Natural killer cell (primary cell): ENCODE measurements around the gene PHF19. TPM values are rescaled to one million over a fixed set of nuclear protein-coding genes. Genes with fewer than 3 reads are reported as not detected.

Experiments
- ATAC-seq, 3 donors: fragments of 150-1000 bp in 2 of 3; fragments of 200-7000 bp in 1 of 3; cut with Tn5 transposase; 1 replicate in 1 of 3; 2 replicates in 2 of 3; pipeline ENCODE4 v1.10.0; 2021; ENCODE audit warnings: mild to moderate bottlenecking in 2 of 3, moderate library complexity in 2 of 3
- DNase-seq, 2 donors: peaks; one replicate each; pipeline versions ENCODE4 v3.0.0 to v3.0.0-alpha.2; 2013 to 2021; ENCODE audit warnings: mixed read lengths in 1 of 2
- H3K27ac ChIP-seq: one replicate; pipeline ENCODE4 v1.5.1; 2013; ENCODE audit warnings: mild to moderate bottlenecking, low read length
- H3K27me3 ChIP-seq: one replicate; pipeline ENCODE4 v1.6.1; 2013; ENCODE audit warnings: low read length; ENCODE audit not compliant: control insufficient read depth, insufficient read depth
- H3K36me3 ChIP-seq: one replicate; pipeline ENCODE4 v1.6.1; 2013; ENCODE audit warnings: low read length; ENCODE audit not compliant: control insufficient read depth, insufficient read depth
- H3K4me1 ChIP-seq: one replicate; pipeline ENCODE4 v1.6.1; 2013; ENCODE audit warnings: low read length; ENCODE audit not compliant: control insufficient read depth, insufficient read depth
- H3K4me3 ChIP-seq: one replicate; pipeline ENCODE4 v1.5.1; 2013; ENCODE audit warnings: low read length
- H3K9me3 ChIP-seq: one replicate; pipeline ENCODE4 v1.6.1; 2013; ENCODE audit warnings: low read length; ENCODE audit not compliant: control insufficient read depth, insufficient read depth
- H3K27ac Mint-ChIP-seq, 2 donors: one replicate each; pipeline ENCODE4 v1.8.0; 2022; ENCODE audit warnings: mild to moderate bottlenecking in 2 of 2, mixed read lengths in 2 of 2, moderate library complexity in 1 of 2
- H3K27me3 Mint-ChIP-seq, 2 donors: one replicate each; pipeline ENCODE4 v1.8.0; 2022; ENCODE audit warnings: low read depth in 2 of 2, mixed read lengths in 2 of 2
- H3K36me3 Mint-ChIP-seq: one replicate; pipeline ENCODE4 v1.8.0; 2022; ENCODE audit warnings: mixed read lengths
- H3K4me1 Mint-ChIP-seq, 2 donors: one replicate each; pipeline ENCODE4 v1.8.0; 2022; ENCODE audit warnings: mixed read lengths in 2 of 2
- H3K4me3 Mint-ChIP-seq: one replicate; pipeline ENCODE4 v1.8.0; 2022; ENCODE audit warnings: mild to moderate bottlenecking, moderate library complexity, mixed read lengths
- H3K9me3 Mint-ChIP-seq, 2 donors: one replicate each; pipeline ENCODE4 v1.8.0; 2022; ENCODE audit warnings: mixed read lengths in 2 of 2
- CTCF ChIP-seq: fragments of 200-600 bp; IDR thresholded peaks from one replicate; pipeline ENCODE4 v1.8.0; 2022; ENCODE audit warnings: antibody characterized with exemption
- WGBS: methylation state at CpG from one replicate; pipeline ENCODE4 v1.1.7; 2013; ENCODE audit warnings: missing lambda C conversion rate; ENCODE audit not compliant: insufficient coverage; 5-methylcytosine and 5-hydroxymethylcytosine counted together
- intact Hi-C: fragments of 100-400 bp; cut with micrococcal nuclease; formaldehyde crosslinking; loops from one replicate; pipeline ENCODE4 v1.14.2; 2022
- total RNA-seq, 4 donors: library from RNA; stranded (reverse); fragments of 120-200 nt in 1 of 4; gene quantifications; one replicate each; pipeline versions ENCODE4 v1.2.3 to v1.2.4, GENCODE V29; 2013 to 2022

Gene PHF19
- total RNA-seq, 3 donors from 2014 or later (not counting 1 experiment from before 2014, with no cell fraction given) = 34.1 to 54.0 (median 47.8) TPM

- Mint-ChIP-seq H3K4me1 (peaks cover 0 to 4% of the 10 kb centered on the region in 2 donors), H3K9me3 (no peaks in the 10 kb centered on the region), H3K36me3 (peaks cover 9% of the 10 kb centered on the region), H3K27me3 (no peaks in the 10 kb centered on the region), H3K4me3 (no peak overlapping the region), H3K27ac (no peak overlapping the region)
- TF ChIP-seq CTCF = no peak
- ATAC-seq = no peak
- DNase-seq = no peak
- Histone ChIP-seq H3K4me1 (no peaks in the 10 kb centered on the region), H3K36me3 (peaks cover 67% of the 10 kb centered on the region), H3K9me3 (no peaks in the 10 kb centered on the region), H3K27ac (no peak overlapping the region), H3K4me3 (no peak overlapping the region), H3K27me3 (no peaks in the 10 kb centered on the region)
- WGBS = 97% methylated on average over 6 of the region's 6 CpGs
- intact Hi-C loops = no loop called here
Measured at GRCh38 chr9:120861935-120862334, 15.1 kb downstream of the PHF19 start.

- peaks cover 0 to 4% of the 10 kb centered on the region in 2 donors for H3K4me1 Mint-ChIP-seq
- Histone ChIP-seq H3K9me3 (no peaks in the 10 kb centered on the region), H3K36me3 (peaks cover 58% of the 10 kb centered on the region), H3K4me1 (no peaks in the 10 kb centered on the region), H3K4me3 (no peak overlapping the region), H3K27me3 (no peaks in the 10 kb centered on the region), H3K27ac (no peak overlapping the region)
- WGBS = 97% methylated on average over 11 of the region's 11 CpGs
- intact Hi-C loops = no loop called here
- ATAC-seq (no peak), DNase-seq (no peak)
- no peak overlapping the region for H3K27ac Mint-ChIP-seq
- H3K36me3 Mint-ChIP-seq = peaks cover 9% of the 10 kb centered on the region
- TF ChIP-seq CTCF = no peak
- H3K27me3 Mint-ChIP-seq = no peaks in the 10 kb centered on the region
- H3K4me3 Mint-ChIP-seq = no peak overlapping the region
- H3K9me3 Mint-ChIP-seq = no peaks in the 10 kb centered on the region
Measured at GRCh38 chr9:120860083-120860482, 16.9 kb downstream of the PHF19 start.

- intact Hi-C loops = no loop called here
- no peak for DNase-seq
- H3K27me3 ChIP-seq = no peaks in the 10 kb centered on the region
- no peaks in the 10 kb centered on the region for H3K4me1 ChIP-seq
- Mint-ChIP-seq H3K36me3 (peaks cover 9% of the 10 kb centered on the region), H3K4me3 (no peak overlapping the region), H3K27ac (no peak overlapping the region), H3K4me1 (peaks cover 0 to 4% of the 10 kb centered on the region in 2 donors), H3K27me3 (no peaks in the 10 kb centered on the region), H3K9me3 (no peaks in the 10 kb centered on the region)
- 96% methylated on average over 6 of the region's 6 CpGs for WGBS
- H3K36me3 ChIP-seq = peaks cover 56% of the 10 kb centered on the region
- ATAC-seq = no peak
- H3K4me3 ChIP-seq = no peak overlapping the region
- no peak for TF ChIP-seq CTCF
- no peaks in the 10 kb centered on the region for H3K9me3 ChIP-seq
- no peak overlapping the region for H3K27ac ChIP-seq
Measured at GRCh38 chr9:120859361-120859760, 17.6 kb downstream of the PHF19 start.

- ATAC-seq (no peak), DNase-seq (no peak)
- Histone ChIP-seq H3K4me3 (no peak overlapping the region), H3K27ac (no peak overlapping the region), H3K27me3 (no peaks in the 10 kb centered on the region), H3K36me3 (peaks cover 57% of the 10 kb centered on the region), H3K9me3 (no peaks in the 10 kb centered on the region), H3K4me1 (no peaks in the 10 kb centered on the region)
- Mint-ChIP-seq H3K4me1 (peaks cover 0 to 2% of the 10 kb centered on the region in 2 donors), H3K36me3 (peaks cover 9% of the 10 kb centered on the region), H3K27me3 (no peaks in the 10 kb centered on the region), H3K4me3 (no peak overlapping the region), H3K27ac (no peak overlapping the region), H3K9me3 (no peaks in the 10 kb centered on the region)
- 97% methylated on average over 10 of the region's 11 CpGs for WGBS
- TF ChIP-seq CTCF = no peak
- intact Hi-C loops = no loop called here
Measured at GRCh38 chr9:120857902-120858301, 19.1 kb downstream of the PHF19 start.
